Common myeloid progenitor, CD34-positive (primary cell): ENCODE results near the gene RBM5.

Source experiments
- CTCF ChIA-PET: fragments of 350-600 bp; sonication (Branson Sonifier 250); formaldehyde crosslinking; loops from one replicate; lab custom pipeline; 2021; ENCODE audit warnings: antibody characterized with exemption; lab: Charles Lee
- POLR2A ChIA-PET: fragments of 350-600 bp; sonication (Branson Sonifier 250); formaldehyde crosslinking; loops from one replicate; lab custom pipeline; 2021; ENCODE audit warnings: antibody characterized with exemption; lab: Charles Lee
- DNase-seq, 3 donors: peaks; one replicate each; pipeline versions ENCODE4 v3.0.0 to v3.0.0-alpha.2; 2013
- H3K27ac ChIP-seq, 2 experiments: 1 replicate in 1 of 2; 2 replicates in 1 of 2; pipeline ENCODE4 v1.7.0; 2013; ENCODE audit warnings: inconsistent platforms in 2 of 2, low read length in 2 of 2, mild to moderate bottlenecking in 2 of 2, low read depth in 1 of 2, moderate library complexity in 1 of 2; ENCODE audit not compliant: severe bottlenecking in 2 of 2, insufficient read depth in 1 of 2, poor library complexity in 1 of 2
- H3K27me3 ChIP-seq, 5 experiments: replicated peaks in 2 of 5; 1 replicate in 3 of 5; 2 replicates in 2 of 5; pipeline versions ENCODE4 v1.6.1 to v1.7.0; 2013; ENCODE audit warnings: low read length in 4 of 5, mild to moderate bottlenecking in 2 of 5, moderate library complexity in 2 of 5, inconsistent platforms in 1 of 5; ENCODE audit not compliant: insufficient read depth in 5 of 5, control insufficient read depth in 4 of 5
- H3K36me3 ChIP-seq, 4 experiments: 1 replicate in 2 of 4; 2 replicates in 2 of 4; pipeline versions ENCODE4 v1.6.1 to v1.7.0; 2013; ENCODE audit warnings: low read length in 3 of 4, control low read depth in 1 of 4, mild to moderate bottlenecking in 1 of 4; ENCODE audit not compliant: control insufficient read depth in 4 of 4, insufficient read depth in 4 of 4
- H3K4me1 ChIP-seq, 4 experiments: 1 replicate in 3 of 4; 2 replicates in 1 of 4; pipeline versions ENCODE4 v1.6.1 to v1.7.1; 2013; ENCODE audit warnings: low read length in 3 of 4, mild to moderate bottlenecking in 3 of 4, control low read depth in 1 of 4, inconsistent platforms in 1 of 4, moderate library complexity in 1 of 4; ENCODE audit not compliant: control insufficient read depth in 4 of 4, insufficient read depth in 4 of 4; ENCODE audit errors: control extremely low read depth in 1 of 4
- H3K4me3 ChIP-seq, 7 experiments: 1 replicate in 4 of 7; 2 replicates in 3 of 7; pipeline versions ENCODE4 v1.5.1 to v1.7.0; 2013; ENCODE audit warnings: mild to moderate bottlenecking in 7 of 7, low read length in 6 of 7, moderate library complexity in 6 of 7, inconsistent platforms in 2 of 7, low read depth in 2 of 7, control low read depth in 1 of 7; ENCODE audit not compliant: insufficient read depth in 4 of 7, control insufficient read depth in 1 of 7; ENCODE audit errors: extremely low read depth in 1 of 7
- H3K9me3 ChIP-seq, 5 experiments: 1 replicate in 4 of 5; 2 replicates in 1 of 5; pipeline versions ENCODE4 v1.6.1 to v1.7.1; 2013; ENCODE audit warnings: low read length in 4 of 5, mild to moderate bottlenecking in 2 of 5, inconsistent platforms in 1 of 5, low read depth in 1 of 5, moderate library complexity in 1 of 5; ENCODE audit not compliant: control insufficient read depth in 4 of 5, insufficient read depth in 2 of 5; ENCODE audit errors: control extremely low read depth in 1 of 5
- WGBS: methylation state at CpG from one replicate; pipeline ENCODE4 v1.1.5; 2013; ENCODE audit not compliant: insufficient coverage; 5-methylcytosine and 5-hydroxymethylcytosine counted together

The RBM5 gene

GRCh38 chr3:50163572-50164455, 75.1 kb downstream of the RBM5 start:
- no peak overlapping the region for H3K4me3 ChIP-seq
- no peaks in the 10 kb centered on the region for H3K27me3 ChIP-seq
- H3K9me3 ChIP-seq: no peaks in the 10 kb centered on the region
- DNase-seq: no peak
- H3K4me1 ChIP-seq: peaks cover 0 to 9% (median 3%) of the 10 kb centered on the region in 4 experiments
- CTCF ChIA-PET: interaction anchor here (0.9 to 2.3 kb wide), 8 partner anchors 10 to 61 kb away, joined by 3 to 9 read pairs (median 4); no protein-coding TSS in a partner anchor
- WGBS: 69% methylated on average over 6 of the region's 8 CpGs
- POLR2A ChIA-PET: no interaction called here
- H3K27ac ChIP-seq: no peak overlapping the region
- no peaks in the 10 kb centered on the region for H3K36me3 ChIP-seq

DNA sequence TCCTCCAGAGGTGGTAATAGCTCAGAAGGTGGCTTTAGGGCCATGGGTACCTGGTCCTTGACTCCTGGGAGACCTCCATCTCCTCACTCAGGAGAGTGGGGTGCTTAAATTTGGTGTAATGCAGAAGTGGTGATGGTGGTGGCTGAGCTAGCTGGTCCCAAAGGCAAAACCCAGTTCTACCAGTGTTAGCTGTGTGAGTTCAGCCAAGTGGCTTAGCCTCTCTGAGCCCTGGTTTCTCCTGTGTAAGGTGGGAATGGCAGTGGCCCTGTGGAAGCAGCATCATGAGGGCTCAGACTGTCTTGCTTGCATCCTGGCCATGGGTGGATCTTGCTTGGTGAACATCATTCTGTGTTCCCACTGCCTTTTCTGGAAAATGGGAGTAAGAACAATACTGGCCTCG, 75.8 kb downstream of the RBM5 start:
- Histone ChIP-seq H3K36me3 (no peaks in the 10 kb centered on the region), H3K4me3 (no peak overlapping the region), H3K9me3 (no peaks in the 10 kb centered on the region), H3K27me3 (no peaks in the 10 kb centered on the region), H3K27ac (no peak overlapping the region), H3K4me1 (peaks cover 0 to 9% (median 3%) of the 10 kb centered on the region in 4 experiments)
- ChIA-PET POLR2A (no interaction called here), CTCF (interaction anchor here (0.9 to 2.3 kb wide), 7 partner anchors 14 to 61 kb away, joined by 3 to 9 read pairs (median 4); no protein-coding TSS in a partner anchor)
- no peak for DNase-seq
- 67% methylated on average over 1 of the region's 1 CpG for WGBS

DNA sequence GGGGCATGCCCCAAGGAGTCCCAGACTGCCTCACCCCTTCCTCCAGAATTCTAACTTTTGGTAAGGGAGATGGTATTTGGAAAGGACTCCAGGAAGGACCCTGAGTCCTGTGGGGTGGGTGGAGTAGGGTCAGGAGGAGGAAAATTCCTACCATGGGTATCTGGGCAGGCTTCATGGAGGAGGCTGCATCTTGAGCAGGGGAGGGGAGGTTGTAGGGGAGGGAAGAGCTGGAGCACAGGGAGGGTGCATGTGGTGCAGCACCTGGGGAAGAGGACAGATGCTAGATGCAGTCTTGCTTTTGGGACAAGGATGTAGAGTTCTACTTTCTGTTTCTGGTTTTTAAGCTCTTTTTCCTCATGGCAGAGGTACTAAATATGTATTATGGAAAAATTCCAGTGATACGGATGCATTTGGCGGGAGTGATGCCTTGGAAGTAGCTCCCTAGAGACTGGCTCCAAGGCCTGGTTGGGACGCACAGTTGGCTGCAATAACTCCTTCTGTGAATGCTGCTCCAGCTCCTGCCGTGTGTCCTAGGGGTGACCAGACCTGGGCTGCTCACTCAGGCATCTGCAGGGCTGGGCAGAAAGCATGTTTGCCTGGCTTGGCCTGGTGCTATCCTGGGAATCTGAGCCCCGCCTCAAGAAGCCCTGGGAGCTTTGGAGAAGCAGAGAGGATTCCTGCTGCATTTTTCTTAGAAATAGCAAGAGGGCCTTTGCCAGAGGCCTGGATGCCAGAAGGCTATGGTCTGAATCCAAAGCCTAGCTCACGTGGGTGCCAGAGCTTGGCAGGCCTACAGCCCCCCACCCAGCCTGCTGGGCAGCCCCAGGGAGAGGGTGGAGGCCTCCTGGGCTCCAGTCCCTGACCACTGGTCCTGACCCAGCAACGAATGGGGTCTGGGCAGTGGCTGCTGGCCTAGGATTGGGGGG, 76.5 kb downstream of the RBM5 start:
- H3K4me1 ChIP-seq: peaks cover 0 to 9% (median 3%) of the 10 kb centered on the region in 4 experiments
- no peaks in the 10 kb centered on the region for H3K27me3 ChIP-seq
- no peaks in the 10 kb centered on the region for H3K9me3 ChIP-seq
- ChIA-PET CTCF (interaction anchor here (0.5 to 2.3 kb wide), 11 partner anchors 7 to 210 kb away, joined by 3 to 9 read pairs (median 3); no protein-coding TSS in a partner anchor), POLR2A (no interaction called here)
- 92% methylated on average over 7 of the region's 7 CpGs for WGBS
- H3K36me3 ChIP-seq: no peaks in the 10 kb centered on the region
- H3K27ac ChIP-seq: no peak overlapping the region
- H3K4me3 ChIP-seq: no peak overlapping the region
- no peak for DNase-seq

- ChIA-PET POLR2A (no interaction called here), CTCF (interaction anchor here (0.8 to 2.1 kb wide), 7 partner anchors 8 to 59 kb away, joined by 3 to 6 read pairs (median 3); no protein-coding TSS in a partner anchor)
- no peak for DNase-seq
- H3K36me3 ChIP-seq: no peaks in the 10 kb centered on the region
- H3K27ac ChIP-seq: no peak overlapping the region
- H3K4me1 ChIP-seq: peaks cover 0 to 9% (median 3%) of the 10 kb centered on the region in 4 experiments
- 54% methylated on average over 12 of the region's 15 CpGs for WGBS
- H3K9me3 ChIP-seq: no peaks in the 10 kb centered on the region
- H3K27me3 ChIP-seq: no peaks in the 10 kb centered on the region
- H3K4me3 ChIP-seq: no peak overlapping the region
These were observed 77.3 kb downstream of the RBM5 start for GRCh38 chr3:50165910-50166538.

DNA sequence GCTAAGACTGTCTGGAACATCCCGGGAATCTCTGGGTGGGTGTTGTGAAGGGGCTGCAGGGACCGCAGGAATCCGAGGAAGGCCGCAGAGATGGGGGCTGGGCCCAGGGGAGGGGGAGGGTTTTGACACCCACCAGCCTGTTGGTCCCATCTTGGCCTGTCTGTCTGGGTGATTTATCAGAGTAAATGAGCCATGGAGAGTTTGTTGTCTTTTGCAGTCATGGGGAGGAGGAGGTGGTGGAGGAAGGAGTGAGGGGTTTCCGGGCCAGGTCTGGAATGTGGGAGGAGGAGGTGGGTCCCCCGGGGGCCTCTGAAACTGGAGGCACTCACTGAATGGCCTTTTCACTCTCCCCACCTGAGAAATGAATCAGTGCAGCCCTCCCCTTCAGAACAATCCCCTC, 77.9 kb downstream of the RBM5 start:
- Histone ChIP-seq H3K27ac (no peak overlapping the region), H3K4me1 (peaks cover 0 to 14% (median 3%) of the 10 kb centered on the region in 4 experiments), H3K9me3 (no peaks in the 10 kb centered on the region), H3K4me3 (no peak overlapping the region), H3K36me3 (no peaks in the 10 kb centered on the region), H3K27me3 (no peaks in the 10 kb centered on the region)
- ChIA-PET CTCF (interaction anchor here (0.6 to 1.8 kb wide), 3 partner anchors 8 to 378 kb away, joined by 3 to 4 read pairs (median 3); no protein-coding TSS in a partner anchor), POLR2A (no interaction called here)
- no peak for DNase-seq
- WGBS: 91% methylated on average over 4 of the region's 6 CpGs

DNA sequence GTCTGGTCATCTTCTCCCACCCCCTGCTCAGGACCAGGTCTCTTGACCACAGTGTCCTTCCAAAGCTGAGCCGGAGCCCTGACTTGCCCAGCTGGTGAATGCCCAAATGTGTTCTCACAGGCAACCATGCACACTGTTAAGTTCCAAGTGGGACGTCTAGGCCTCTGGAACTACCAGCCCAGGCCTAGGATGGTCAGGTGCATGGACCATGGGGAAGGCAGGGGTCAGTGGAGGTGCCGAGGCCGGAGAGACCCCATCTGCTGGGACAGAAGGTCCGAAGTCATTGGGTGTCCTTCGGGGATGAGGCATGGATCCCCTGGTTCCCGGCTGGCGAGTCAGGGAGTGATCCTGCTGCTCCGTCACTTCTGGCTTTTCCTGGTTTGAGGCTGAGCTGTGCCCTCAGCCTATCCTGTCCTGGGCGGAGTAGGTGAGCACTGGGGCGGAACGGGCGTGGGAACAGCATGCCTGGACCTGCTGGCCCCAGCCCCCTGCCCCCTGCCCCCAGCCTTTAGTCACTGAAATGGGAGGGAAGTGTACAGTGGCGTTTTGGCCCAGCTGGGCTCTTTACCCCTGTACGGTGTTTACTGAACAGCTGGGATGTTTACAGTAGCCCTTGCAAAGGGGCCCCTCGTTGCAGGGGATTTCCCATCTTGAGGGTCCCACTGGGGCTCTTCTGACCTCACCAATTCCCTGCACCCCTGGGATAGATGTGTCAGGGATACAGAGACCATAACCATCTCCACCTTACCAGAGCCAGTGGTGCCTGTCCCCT, 78.5 kb downstream of the RBM5 start:
- H3K36me3 ChIP-seq: no peaks in the 10 kb centered on the region
- DNase-seq: no peak
- peaks cover 0 to 14% (median 3%) of the 10 kb centered on the region in 4 experiments for H3K4me1 ChIP-seq
- H3K27me3 ChIP-seq: no peaks in the 10 kb centered on the region
- no peak overlapping the region for H3K4me3 ChIP-seq
- WGBS: 90% methylated on average over 9 of the region's 16 CpGs
- POLR2A ChIA-PET: no interaction called here
- H3K27ac ChIP-seq: no peak overlapping the region
- CTCF ChIA-PET: interaction anchor here (0.6 to 1.8 kb wide), 5 partner anchors 9 to 379 kb away, joined by 3 to 4 read pairs (median 3); no protein-coding TSS in a partner anchor
- H3K9me3 ChIP-seq: no peaks in the 10 kb centered on the region
